PFSK-1 (cell line): ENCODE data around the gene UGT8.

ENCODE experiments used
- FOXP2 ChIP-seq: optimal IDR thresholded peaks from 2 replicates; pipeline ENCODE3; 2011; ENCODE audit warnings: borderline replicate concordance, control low read depth, inconsistent platforms; ENCODE audit not compliant: insufficient read depth; ENCODE audit errors: extremely low read length, extremely low read depth
- POLR2AphosphoS5 ChIP-seq: IDR thresholded peaks from 2 replicates; pipeline ENCODE4 v1.6.1; 2012; ENCODE audit warnings: low read depth, mild to moderate bottlenecking, control low read depth, low read length, moderate library complexity
- SIN3A ChIP-seq: IDR thresholded peaks from 2 replicates; pipeline ENCODE4 v1.6.1; 2012; ENCODE audit warnings: mild to moderate bottlenecking, low read length, moderate library complexity, borderline replicate concordance; ENCODE audit not compliant: insufficient read depth
- TAF1 ChIP-seq: IDR thresholded peaks from 2 replicates; pipeline ENCODE4 v1.6.1; 2012; ENCODE audit warnings: low read length, control low read depth, borderline replicate concordance; ENCODE audit not compliant: insufficient read depth
- TF ChIP-seq, protein P1 (sequence below), 2 experiments: IDR thresholded peaks; 2 replicates each; pipeline versions ENCODE4 v1.6.1 to v1.8.0; 2011 to 2012; ENCODE audit warnings: low read depth in 2 of 2, low read length in 2 of 2, control low read depth in 1 of 2, inconsistent platforms in 1 of 2, mild to moderate bottlenecking in 1 of 2, moderate library complexity in 1 of 2; ENCODE audit not compliant: insufficient read depth in 1 of 2

Gene UGT8

GRCh38 chr4:114636192-114636935 lies 37.8 kb downstream of the UGT8 start:
- TF ChIP-seq SIN3A = no peak
- TF ChIP-seq, protein P1, sequence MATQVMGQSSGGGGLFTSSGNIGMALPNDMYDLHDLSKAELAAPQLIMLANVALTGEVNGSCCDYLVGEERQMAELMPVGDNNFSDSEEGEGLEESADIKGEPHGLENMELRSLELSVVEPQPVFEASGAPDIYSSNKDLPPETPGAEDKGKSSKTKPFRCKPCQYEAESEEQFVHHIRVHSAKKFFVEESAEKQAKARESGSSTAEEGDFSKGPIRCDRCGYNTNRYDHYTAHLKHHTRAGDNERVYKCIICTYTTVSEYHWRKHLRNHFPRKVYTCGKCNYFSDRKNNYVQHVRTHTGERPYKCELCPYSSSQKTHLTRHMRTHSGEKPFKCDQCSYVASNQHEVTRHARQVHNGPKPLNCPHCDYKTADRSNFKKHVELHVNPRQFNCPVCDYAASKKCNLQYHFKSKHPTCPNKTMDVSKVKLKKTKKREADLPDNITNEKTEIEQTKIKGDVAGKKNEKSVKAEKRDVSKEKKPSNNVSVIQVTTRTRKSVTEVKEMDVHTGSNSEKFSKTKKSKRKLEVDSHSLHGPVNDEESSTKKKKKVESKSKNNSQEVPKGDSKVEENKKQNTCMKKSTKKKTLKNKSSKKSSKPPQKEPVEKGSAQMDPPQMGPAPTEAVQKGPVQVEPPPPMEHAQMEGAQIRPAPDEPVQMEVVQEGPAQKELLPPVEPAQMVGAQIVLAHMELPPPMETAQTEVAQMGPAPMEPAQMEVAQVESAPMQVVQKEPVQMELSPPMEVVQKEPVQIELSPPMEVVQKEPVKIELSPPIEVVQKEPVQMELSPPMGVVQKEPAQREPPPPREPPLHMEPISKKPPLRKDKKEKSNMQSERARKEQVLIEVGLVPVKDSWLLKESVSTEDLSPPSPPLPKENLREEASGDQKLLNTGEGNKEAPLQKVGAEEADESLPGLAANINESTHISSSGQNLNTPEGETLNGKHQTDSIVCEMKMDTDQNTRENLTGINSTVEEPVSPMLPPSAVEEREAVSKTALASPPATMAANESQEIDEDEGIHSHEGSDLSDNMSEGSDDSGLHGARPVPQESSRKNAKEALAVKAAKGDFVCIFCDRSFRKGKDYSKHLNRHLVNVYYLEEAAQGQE (IDR thresholded peaks at IDR 0.05; ENCODE audit: insufficient read depth in 1 of 2, low read depth in 2 of 2, low read length in 2 of 2) = no peak
- TF ChIP-seq FOXP2 = no peak
- no peak for TF ChIP-seq POLR2AphosphoS5
- no peak for TF ChIP-seq TAF1

DNA sequence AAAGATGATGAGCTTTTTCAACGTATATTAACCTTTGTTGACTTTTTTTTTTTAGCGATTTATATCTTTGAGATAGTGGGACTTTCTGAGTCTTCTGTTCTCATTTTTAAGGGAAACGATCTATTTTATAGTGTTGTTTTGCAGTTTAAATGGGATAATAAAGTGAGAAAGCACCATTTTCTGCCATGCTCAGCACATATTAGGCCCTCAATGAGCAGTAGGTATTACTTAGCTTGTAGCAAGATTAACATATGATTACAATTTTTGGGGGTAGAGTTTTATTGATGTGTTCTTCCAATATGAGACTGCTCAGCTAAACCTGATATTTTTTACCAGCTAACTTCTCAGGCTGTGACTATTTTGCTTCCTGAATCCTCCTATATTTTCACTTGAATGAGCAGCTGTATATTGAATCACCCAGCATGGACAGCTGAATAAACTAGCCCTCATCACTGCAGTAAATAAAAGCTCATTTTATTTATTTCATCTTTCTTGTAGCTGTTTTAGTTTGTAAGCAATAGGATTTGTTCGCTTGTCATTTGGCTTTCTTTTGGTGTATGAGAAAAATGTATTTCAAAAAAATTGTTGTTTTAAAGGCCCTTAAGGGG lies 43.7 kb downstream of the UGT8 start:
- TF ChIP-seq, protein P1 (IDR thresholded peaks at IDR 0.05; ENCODE audit: insufficient read depth in 1 of 2, low read depth in 2 of 2, low read length in 2 of 2) = no peak

DNA sequence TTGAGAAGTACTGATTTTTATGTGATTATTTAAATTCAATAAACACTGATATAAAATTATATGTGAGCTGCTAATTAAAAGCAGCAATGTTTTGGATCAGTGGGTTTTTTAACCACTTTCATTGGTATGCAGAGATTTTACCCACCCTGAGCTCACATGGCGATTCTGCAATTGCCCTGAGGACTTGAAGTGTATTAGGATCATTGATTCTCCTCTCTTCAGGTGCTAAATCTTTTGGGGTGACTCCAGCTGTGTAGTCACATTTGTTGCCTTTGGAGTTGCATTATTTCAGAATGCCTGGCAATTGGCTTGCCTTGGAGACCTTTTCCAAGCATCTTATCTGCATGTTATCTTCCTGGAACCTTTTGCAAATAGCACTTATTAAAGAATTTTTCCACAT lies 51.3 kb downstream of the UGT8 start:
- no peak for TF ChIP-seq POLR2AphosphoS5
- no peak for TF ChIP-seq SIN3A
- TF ChIP-seq FOXP2 = no peak
- TF ChIP-seq, protein P1 (IDR thresholded peaks at IDR 0.05; ENCODE audit: insufficient read depth in 1 of 2, low read depth in 2 of 2, low read length in 2 of 2) = no peak
- no peak for TF ChIP-seq TAF1

- TF ChIP-seq TAF1 (no peak), SIN3A (no peak), FOXP2 (no peak), POLR2AphosphoS5 (no peak)
- TF ChIP-seq, protein P1 (IDR thresholded peaks at IDR 0.05; ENCODE audit: insufficient read depth in 1 of 2, low read depth in 2 of 2, low read length in 2 of 2) = no peak
Observed at GRCh38 chr4:114653675-114654074, 55.1 kb downstream of the UGT8 start.

DNA sequence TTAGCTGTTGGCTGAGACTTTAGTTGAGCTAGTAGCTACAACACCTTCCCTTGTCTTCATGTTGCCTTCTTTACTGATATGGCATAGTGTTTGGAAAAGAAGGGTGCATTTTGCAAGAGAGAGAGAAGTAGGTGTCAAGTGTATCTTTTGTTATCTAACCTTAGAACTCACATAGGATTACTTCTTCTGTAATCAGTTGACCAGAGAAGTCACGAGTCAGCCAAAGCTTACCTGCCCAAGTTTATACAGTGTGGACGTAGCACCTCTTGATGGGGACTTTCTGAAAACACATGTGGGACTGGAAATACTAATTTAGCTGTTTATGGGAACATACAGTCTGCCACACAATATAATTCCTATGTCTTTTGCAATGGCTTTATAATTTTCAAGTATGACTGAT lies 56.0 kb downstream of the UGT8 start:
- no peak for TF ChIP-seq SIN3A
- no peak for TF ChIP-seq TAF1
- no peak for TF ChIP-seq POLR2AphosphoS5
- TF ChIP-seq, protein P1 (IDR thresholded peaks at IDR 0.05; ENCODE audit: insufficient read depth in 1 of 2, low read depth in 2 of 2, low read length in 2 of 2) = no peak
- no peak for TF ChIP-seq FOXP2
